ENCODE data around the gene CST9L.

Gene CST9L

GRCh38 chr20:23550227-23550626, 18.1 kb downstream of the CST9L start:
- H3K27me3 ChIP-seq (ENCODE audit: insufficient read depth, low read length): peaks cover 5% of the 10 kb centered on the region
- no peaks in the 10 kb centered on the region for H3K36me3 ChIP-seq (ENCODE audit: insufficient read depth, low read length)
- H2AFZ ChIP-seq (ENCODE audit: low read depth, low read length): no peak overlapping the region
- H3K4me1 ChIP-seq (ENCODE audit: insufficient read depth, low read length): no peaks in the 10 kb centered on the region
- no peak overlapping the region for H3K4me3 ChIP-seq (ENCODE audit: low read length)
- no peaks in the 10 kb centered on the region for H3K9me3 ChIP-seq (ENCODE audit: low read length)

- Histone ChIP-seq H3K4me3 (ENCODE audit: low read length) (no peak overlapping the region), H2AFZ (ENCODE audit: low read depth, low read length) (no peak overlapping the region), H3K27me3 (ENCODE audit: insufficient read depth, low read length) (peaks cover 5% of the 10 kb centered on the region), H3K4me1 (ENCODE audit: insufficient read depth, low read length) (no peaks in the 10 kb centered on the region), H3K9me3 (ENCODE audit: low read length) (no peaks in the 10 kb centered on the region), H3K36me3 (ENCODE audit: insufficient read depth, low read length) (no peaks in the 10 kb centered on the region)
These were observed 19.9 kb downstream of the CST9L start for GRCh38 chr20:23548408-23548807.

GRCh38 chr20:23547613-23548012, 20.7 kb downstream of the CST9L start:
- H3K4me3 ChIP-seq (ENCODE audit: low read length): no peak overlapping the region
- H3K36me3 ChIP-seq (ENCODE audit: insufficient read depth, low read length): no peaks in the 10 kb centered on the region
- no peaks in the 10 kb centered on the region for H3K4me1 ChIP-seq (ENCODE audit: insufficient read depth, low read length)
- no peaks in the 10 kb centered on the region for H3K9me3 ChIP-seq (ENCODE audit: low read length)
- no peak overlapping the region for H2AFZ ChIP-seq (ENCODE audit: low read depth, low read length)
- H3K27me3 ChIP-seq (ENCODE audit: insufficient read depth, low read length): peaks cover 5% of the 10 kb centered on the region

- Histone ChIP-seq H3K4me3 (ENCODE audit: low read length) (no peak overlapping the region), H3K9me3 (ENCODE audit: low read length) (no peaks in the 10 kb centered on the region), H3K36me3 (ENCODE audit: insufficient read depth, low read length) (no peaks in the 10 kb centered on the region), H2AFZ (ENCODE audit: low read depth, low read length) (no peak overlapping the region), H3K27me3 (ENCODE audit: insufficient read depth, low read length) (peaks cover 5% of the 10 kb centered on the region), H3K4me1 (ENCODE audit: insufficient read depth, low read length) (no peaks in the 10 kb centered on the region)
These were observed 21.7 kb downstream of the CST9L start for GRCh38 chr20:23546435-23547144.

- Histone ChIP-seq H2AFZ (ENCODE audit: low read depth, low read length) (no peak overlapping the region), H3K27me3 (ENCODE audit: insufficient read depth, low read length) (peaks cover 3% of the 10 kb centered on the region), H3K4me3 (ENCODE audit: low read length) (no peak overlapping the region), H3K4me1 (ENCODE audit: insufficient read depth, low read length) (no peaks in the 10 kb centered on the region), H3K9me3 (ENCODE audit: low read length) (no peaks in the 10 kb centered on the region), H3K36me3 (ENCODE audit: insufficient read depth, low read length) (no peaks in the 10 kb centered on the region)
These were observed 24.2 kb downstream of the CST9L start for GRCh38 chr20:23544133-23544532.

GRCh38 chr20:23542801-23543200, 25.5 kb downstream of the CST9L start:
- H3K4me1 ChIP-seq (ENCODE audit: insufficient read depth, low read length): no peaks in the 10 kb centered on the region
- peaks cover 2% of the 10 kb centered on the region for H3K27me3 ChIP-seq (ENCODE audit: insufficient read depth, low read length)
- no peak overlapping the region for H2AFZ ChIP-seq (ENCODE audit: low read depth, low read length)
- no peaks in the 10 kb centered on the region for H3K9me3 ChIP-seq (ENCODE audit: low read length)
- H3K4me3 ChIP-seq (ENCODE audit: low read length): no peak overlapping the region
- H3K36me3 ChIP-seq (ENCODE audit: insufficient read depth, low read length): no peaks in the 10 kb centered on the region

GRCh38 chr20:23541776-23542175, 26.5 kb downstream of the CST9L start:
- H3K27me3 ChIP-seq (ENCODE audit: insufficient read depth, low read length): no peaks in the 10 kb centered on the region
- H3K4me3 ChIP-seq (ENCODE audit: low read length): no peak overlapping the region
- H3K36me3 ChIP-seq (ENCODE audit: insufficient read depth, low read length): no peaks in the 10 kb centered on the region
- no peaks in the 10 kb centered on the region for H3K9me3 ChIP-seq (ENCODE audit: low read length)
- no peak overlapping the region for H2AFZ ChIP-seq (ENCODE audit: low read depth, low read length)
- H3K4me1 ChIP-seq (ENCODE audit: insufficient read depth, low read length): no peaks in the 10 kb centered on the region

- Histone ChIP-seq H3K36me3 (ENCODE audit: insufficient read depth, low read length) (no peaks in the 10 kb centered on the region), H3K4me1 (ENCODE audit: insufficient read depth, low read length) (no peaks in the 10 kb centered on the region), H2AFZ (ENCODE audit: low read depth, low read length) (no peak overlapping the region), H3K27me3 (ENCODE audit: insufficient read depth, low read length) (no peaks in the 10 kb centered on the region), H3K9me3 (ENCODE audit: low read length) (no peaks in the 10 kb centered on the region), H3K4me3 (ENCODE audit: low read length) (no peak overlapping the region)
These were observed 27.0 kb downstream of the CST9L start for GRCh38 chr20:23541330-23541729.

GRCh38 chr20:23540624-23541023, 27.7 kb downstream of the CST9L start:
- no peak overlapping the region for H2AFZ ChIP-seq (ENCODE audit: low read depth, low read length)

GRCh38 chr20:23537030-23537429, 31.3 kb downstream of the CST9L start:
- no peaks in the 10 kb centered on the region for H3K9me3 ChIP-seq (ENCODE audit: low read length)
- H3K4me3 ChIP-seq (ENCODE audit: low read length): no peak overlapping the region
- H3K27me3 ChIP-seq (ENCODE audit: insufficient read depth, low read length): no peaks in the 10 kb centered on the region
- H3K36me3 ChIP-seq (ENCODE audit: insufficient read depth, low read length): no peaks in the 10 kb centered on the region
- no peak overlapping the region for H2AFZ ChIP-seq (ENCODE audit: low read depth, low read length)
- peaks cover 7% of the 10 kb centered on the region for H3K4me1 ChIP-seq (ENCODE audit: insufficient read depth, low read length)

More at GRCh38 chr20:23540624-23541023, 27.7 kb downstream of the CST9L start:
- Histone ChIP-seq H3K27me3 (ENCODE audit: insufficient read depth, low read length) (no peaks in the 10 kb centered on the region), H3K9me3 (ENCODE audit: low read length) (no peaks in the 10 kb centered on the region), H3K4me3 (ENCODE audit: low read length) (no peak overlapping the region), H3K36me3 (ENCODE audit: insufficient read depth, low read length) (no peaks in the 10 kb centered on the region), H3K4me1 (ENCODE audit: insufficient read depth, low read length) (no peaks in the 10 kb centered on the region)

- no peak overlapping the region for H3K4me3 ChIP-seq (ENCODE audit: low read length)
- H3K36me3 ChIP-seq (ENCODE audit: insufficient read depth, low read length): no peaks in the 10 kb centered on the region
- no peaks in the 10 kb centered on the region for H3K9me3 ChIP-seq (ENCODE audit: low read length)
- H3K4me1 ChIP-seq (ENCODE audit: insufficient read depth, low read length): peaks cover 7% of the 10 kb centered on the region
- H2AFZ ChIP-seq (ENCODE audit: low read depth, low read length): no peak overlapping the region
- H3K27me3 ChIP-seq (ENCODE audit: insufficient read depth, low read length): no peaks in the 10 kb centered on the region
These were observed 31.8 kb downstream of the CST9L start for GRCh38 chr20:23536328-23536974.

GRCh38 chr20:23534801-23535593, 33.3 kb downstream of the CST9L start:
- Histone ChIP-seq H3K4me3 (ENCODE audit: low read length) (no peak overlapping the region), H2AFZ (ENCODE audit: low read depth, low read length) (no peak overlapping the region), H3K4me1 (ENCODE audit: insufficient read depth, low read length) (peaks cover 7% of the 10 kb centered on the region), H3K27me3 (ENCODE audit: insufficient read depth, low read length) (peaks cover 2% of the 10 kb centered on the region), H3K9me3 (ENCODE audit: low read length) (no peaks in the 10 kb centered on the region), H3K36me3 (ENCODE audit: insufficient read depth, low read length) (no peaks in the 10 kb centered on the region)

GRCh38 chr20:23533161-23533560, 35.1 kb downstream of the CST9L start:
- Histone ChIP-seq H3K36me3 (ENCODE audit: insufficient read depth, low read length) (no peaks in the 10 kb centered on the region), H2AFZ (ENCODE audit: low read depth, low read length) (no peak overlapping the region), H3K9me3 (ENCODE audit: low read length) (no peaks in the 10 kb centered on the region), H3K4me1 (ENCODE audit: insufficient read depth, low read length) (peaks cover 7% of the 10 kb centered on the region), H3K27me3 (ENCODE audit: insufficient read depth, low read length) (peaks cover 4% of the 10 kb centered on the region), H3K4me3 (ENCODE audit: low read length) (no peak overlapping the region)
